ENCODE results near the gene IFNL2. TPM values are rescaled to one million over a fixed set of nuclear protein-coding genes. Genes with fewer than 3 reads are reported as not detected.

The IFNL2 gene
- total and polyA plus RNA-seq, 4 experiments from 2014 or later, result not detected

DNA sequence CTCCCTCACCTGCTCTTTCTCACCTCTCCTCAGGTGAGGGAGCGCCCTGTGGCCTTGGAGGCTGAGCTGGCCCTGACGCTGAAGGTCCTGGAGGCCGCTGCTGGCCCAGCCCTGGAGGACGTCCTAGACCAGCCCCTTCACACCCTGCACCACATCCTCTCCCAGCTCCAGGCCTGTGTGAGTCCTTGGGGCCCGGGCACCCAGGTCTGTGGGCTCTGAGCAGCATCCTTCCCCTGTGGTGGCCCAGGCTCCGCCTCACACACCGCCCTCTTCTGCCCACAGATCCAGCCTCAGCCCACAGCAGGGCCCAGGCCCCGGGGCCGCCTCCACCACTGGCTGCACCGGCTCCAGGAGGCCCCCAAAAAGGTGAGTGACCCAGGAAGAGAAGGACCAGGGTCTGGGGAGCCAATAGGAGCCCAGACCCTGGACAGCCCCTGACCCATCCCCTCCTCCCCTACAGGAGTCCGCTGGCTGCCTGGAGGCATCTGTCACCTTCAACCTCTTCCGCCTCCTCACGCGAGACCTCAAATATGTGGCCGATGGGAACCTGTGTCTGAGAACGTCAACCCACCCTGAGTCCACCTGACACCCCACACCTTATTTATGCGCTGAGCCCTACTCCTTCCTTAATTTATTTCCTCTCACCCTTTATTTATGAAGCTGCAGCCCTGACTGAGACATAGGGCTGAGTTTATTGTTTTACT is 29.9 kb downstream of the IFNL2 start:
- H3K36me3 ChIP-seq (ENCODE audit: insufficient read depth, low read length), result no peaks in the 10 kb centered on the region
- intact Hi-C loops (cut with micrococcal nuclease), result no loop called here
- no peaks in the 10 kb centered on the region for H3K27me3 ChIP-seq (ENCODE audit: insufficient read depth, low read length)
- Mint-ChIP-seq H3K36me3 (no peaks in the 10 kb centered on the region), H3K4me3 (peak overlapping the region; percentile 60 to 85 (median 80)), H3K4me1 (peaks cover 10 to 33% (median 20%) of the 10 kb centered on the region in 4 donors), H3K27ac (peak overlapping the region; percentile 54 to 91 (median 77)), H3K27me3 (no peaks in the 10 kb centered on the region), H3K9me3 (peaks cover 0 to 1% (median 0%) of the 10 kb centered on the region in 8 donors)
- H3K27ac ChIP-seq (ENCODE audit: low read depth, low read length), result no peak overlapping the region
- ChIA-PET CTCF (ENCODE audit: partially characterized antibody) (interaction anchor here (1.5 kb wide), 1 partner anchor 48 kb away, joined by 3 read pairs; no protein-coding TSS in a partner anchor), POLR2A (ENCODE audit: partially characterized antibody) (interaction anchor here (0.8 to 2.2 kb wide), 3 partner anchors 38 to 60 kb away, joined by 3 to 8 read pairs (median 3); partner anchors contain the start of genes GMFG and SAMD4B)
- DNase-seq, result peak; percentile 56 to 75 (median 70)
- peak overlapping the region in 1 of 2 donors; percentile 15 for H3K4me3 ChIP-seq (ENCODE audit: low read length in 2 of 2)
- no peaks in the 10 kb centered on the region for H3K9me3 ChIP-seq (ENCODE audit: control insufficient read depth in 1 of 2, low read length in 2 of 2)
- H3K4me1 ChIP-seq (ENCODE audit: insufficient read depth, low read length), result peaks cover 15% of the 10 kb centered on the region

DNA sequence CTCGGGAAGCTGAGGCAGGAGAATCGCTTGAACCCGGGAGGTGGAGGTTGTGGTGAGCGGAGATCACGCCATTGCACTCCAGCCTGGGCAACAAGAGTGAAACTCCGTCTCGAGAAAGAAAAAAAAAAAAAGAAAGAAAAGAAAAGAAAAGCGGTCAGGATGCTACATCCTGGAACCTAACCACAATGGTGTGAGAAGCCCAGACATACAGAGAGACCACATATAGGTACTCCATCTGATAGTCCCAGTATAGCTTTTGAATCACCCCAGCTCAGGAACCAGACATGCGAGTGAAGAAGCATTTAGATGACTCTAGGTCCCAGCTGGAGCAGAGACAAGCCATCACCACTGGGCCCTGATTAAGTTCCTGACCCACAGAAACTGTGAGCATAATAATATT is 31.2 kb downstream of the IFNL2 start:
- peak overlapping the region in 5 of 8 donors; percentile 22 to 72 (median 39) for H3K4me3 Mint-ChIP-seq
- Histone ChIP-seq H3K4me3 (ENCODE audit: low read length in 2 of 2) (no peak overlapping the region), H3K27ac (ENCODE audit: low read depth, low read length) (no peak overlapping the region), H3K27me3 (ENCODE audit: insufficient read depth, low read length) (no peaks in the 10 kb centered on the region), H3K9me3 (ENCODE audit: control insufficient read depth in 1 of 2, low read length in 2 of 2) (no peaks in the 10 kb centered on the region), H3K4me1 (ENCODE audit: insufficient read depth, low read length) (peaks cover 15% of the 10 kb centered on the region), H3K36me3 (ENCODE audit: insufficient read depth, low read length) (no peaks in the 10 kb centered on the region)
- H3K9me3 Mint-ChIP-seq, result peaks cover 0 to 1% (median 0%) of the 10 kb centered on the region in 8 donors
- H3K27me3 Mint-ChIP-seq, result no peaks in the 10 kb centered on the region
- H3K27ac Mint-ChIP-seq, result peak overlapping the region; percentile 42 to 82 (median 69)
- CTCF ChIA-PET (ENCODE audit: partially characterized antibody), result interaction anchor here (0.7 kb wide), 1 partner anchor 24 kb away, joined by 3 read pairs; no protein-coding TSS in a partner anchor
- peaks cover 10 to 33% (median 21%) of the 10 kb centered on the region in 4 donors for H3K4me1 Mint-ChIP-seq
- DNase-seq, result peak; percentile 17 to 70 (median 28)
- POLR2A ChIA-PET (ENCODE audit: partially characterized antibody), result interaction anchor here (1.4 to 2.2 kb wide), 2 partner anchors 37 to 42 kb away, joined by 3 to 8 read pairs; partner anchors contain the start of genes GMFG and SAMD4B
- intact Hi-C loops (cut with micrococcal nuclease), result no loop called here
- H3K36me3 Mint-ChIP-seq, result no peaks in the 10 kb centered on the region

- Mint-ChIP-seq H3K4me3 (peak overlapping the region in 2 of 8 donors; percentile 39 to 72), H3K9me3 (peaks cover 0 to 1% (median 0%) of the 10 kb centered on the region in 8 donors), H3K36me3 (no peaks in the 10 kb centered on the region), H3K27ac (peak overlapping the region in 5 of 7 donors; percentile 54 to 82 (median 69)), H3K4me1 (peaks cover 10 to 33% (median 21%) of the 10 kb centered on the region in 4 donors), H3K27me3 (no peaks in the 10 kb centered on the region)
- Histone ChIP-seq H3K4me3 (ENCODE audit: low read length in 2 of 2) (no peak overlapping the region), H3K27me3 (ENCODE audit: insufficient read depth, low read length) (no peaks in the 10 kb centered on the region), H3K4me1 (ENCODE audit: insufficient read depth, low read length) (peaks cover 15% of the 10 kb centered on the region), H3K27ac (ENCODE audit: low read depth, low read length) (no peak overlapping the region), H3K36me3 (ENCODE audit: insufficient read depth, low read length) (no peaks in the 10 kb centered on the region), H3K9me3 (ENCODE audit: control insufficient read depth in 1 of 2, low read length in 2 of 2) (no peaks in the 10 kb centered on the region)
- no peak for DNase-seq
- POLR2A ChIA-PET (ENCODE audit: partially characterized antibody), result no interaction called here
- CTCF ChIA-PET (ENCODE audit: partially characterized antibody), result interaction anchor here (0.6 kb wide), 1 partner anchor 45 kb away, joined by 3 read pairs; no protein-coding TSS in a partner anchor
- intact Hi-C loops (cut with micrococcal nuclease), result no loop called here
These were observed 31.6 kb downstream of the IFNL2 start for GRCh38 chr19:39299832-39300231.

- Histone ChIP-seq H3K4me1 (ENCODE audit: insufficient read depth, low read length) (peaks cover 15% of the 10 kb centered on the region), H3K27ac (ENCODE audit: low read depth, low read length) (no peak overlapping the region), H3K36me3 (ENCODE audit: insufficient read depth, low read length) (no peaks in the 10 kb centered on the region), H3K9me3 (ENCODE audit: control insufficient read depth in 1 of 2, low read length in 2 of 2) (no peaks in the 10 kb centered on the region), H3K27me3 (ENCODE audit: insufficient read depth, low read length) (no peaks in the 10 kb centered on the region), H3K4me3 (ENCODE audit: low read length in 2 of 2) (no peak overlapping the region)
- intact Hi-C loops (cut with micrococcal nuclease), result no loop called here
- Mint-ChIP-seq H3K9me3 (peaks cover 0 to 1% (median 0%) of the 10 kb centered on the region in 8 donors), H3K4me1 (peaks cover 10 to 33% (median 21%) of the 10 kb centered on the region in 4 donors), H3K36me3 (no peaks in the 10 kb centered on the region), H3K27ac (no peak overlapping the region), H3K4me3 (no peak overlapping the region), H3K27me3 (no peaks in the 10 kb centered on the region)
- CTCF ChIA-PET (ENCODE audit: partially characterized antibody), result interaction anchor here (1.0 kb wide), 1 partner anchor 26 kb away, joined by 3 read pairs; no protein-coding TSS in a partner anchor
- POLR2A ChIA-PET (ENCODE audit: partially characterized antibody), result no interaction called here
- DNase-seq, result no peak
These were observed 32.8 kb downstream of the IFNL2 start for GRCh38 chr19:39301021-39301420.

GRCh38 chr19:39301562-39301961 is 33.4 kb downstream of the IFNL2 start:
- ChIA-PET POLR2A (ENCODE audit: partially characterized antibody) (no interaction called here), CTCF (ENCODE audit: partially characterized antibody) (interaction anchor here (1.0 kb wide), 1 partner anchor 26 kb away, joined by 3 read pairs; no protein-coding TSS in a partner anchor)
- Mint-ChIP-seq H3K4me1 (peaks cover 10 to 32% (median 21%) of the 10 kb centered on the region in 4 donors), H3K27ac (no peak overlapping the region), H3K27me3 (no peaks in the 10 kb centered on the region), H3K4me3 (no peak overlapping the region), H3K36me3 (peaks cover 2 to 3% of the 10 kb centered on the region in 2 donors), H3K9me3 (peaks cover 0 to 1% (median 0%) of the 10 kb centered on the region in 8 donors)
- intact Hi-C loops (cut with micrococcal nuclease), result no loop called here
- no peaks in the 10 kb centered on the region for H3K36me3 ChIP-seq (ENCODE audit: insufficient read depth, low read length)
- H3K27ac ChIP-seq (ENCODE audit: low read depth, low read length), result no peak overlapping the region
- no peaks in the 10 kb centered on the region for H3K27me3 ChIP-seq (ENCODE audit: insufficient read depth, low read length)
- no peaks in the 10 kb centered on the region for H3K9me3 ChIP-seq (ENCODE audit: control insufficient read depth in 1 of 2, low read length in 2 of 2)
- DNase-seq, result no peak
- no peak overlapping the region for H3K4me3 ChIP-seq (ENCODE audit: low read length in 2 of 2)
- H3K4me1 ChIP-seq (ENCODE audit: insufficient read depth, low read length), result peaks cover 15% of the 10 kb centered on the region

DNA sequence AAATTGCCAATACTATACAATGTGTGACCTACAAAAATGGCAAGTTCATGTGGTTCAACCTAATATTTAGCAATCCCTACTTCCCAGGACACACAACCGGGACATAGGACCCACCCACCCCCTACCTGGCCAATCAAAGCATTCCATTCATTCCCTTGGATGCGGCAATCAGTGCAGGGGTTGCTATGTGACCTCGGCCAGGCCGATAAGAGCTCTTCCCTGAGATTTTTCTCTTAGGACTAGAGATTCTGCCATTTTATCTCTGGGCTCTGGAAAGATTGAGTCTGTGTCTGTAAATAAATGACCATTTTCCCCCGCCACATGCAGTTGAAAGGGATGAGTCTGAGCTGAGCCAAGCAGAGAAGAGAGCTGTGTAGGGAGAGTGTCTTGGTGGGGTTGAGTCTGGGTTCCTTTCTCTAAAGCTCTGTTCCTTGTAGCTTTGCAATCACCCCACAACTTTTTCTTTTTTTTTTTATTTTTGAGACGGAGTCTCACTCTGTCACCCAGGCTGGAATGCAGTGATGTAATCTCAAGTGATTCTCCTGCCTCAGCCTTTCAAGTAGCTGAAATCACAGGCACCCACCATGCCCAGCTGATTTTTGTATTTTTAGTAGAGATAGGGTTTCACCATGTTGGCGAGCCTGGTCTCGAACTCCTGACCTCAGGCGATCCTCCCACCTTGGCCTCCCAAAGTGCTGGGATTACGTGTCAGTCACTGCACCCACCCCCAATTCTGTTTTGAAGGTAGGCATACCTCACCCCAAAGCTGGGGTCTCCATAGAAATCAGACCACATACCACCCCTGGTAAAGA is 35.4 kb downstream of the IFNL2 start:
- no peak for DNase-seq
- peaks cover 2 to 14% (median 10%) of the 10 kb centered on the region in 4 donors for H3K4me1 Mint-ChIP-seq
- POLR2A ChIA-PET (ENCODE audit: partially characterized antibody), result no interaction called here
- Histone ChIP-seq H3K27ac (ENCODE audit: low read depth, low read length) (no peak overlapping the region), H3K27me3 (ENCODE audit: insufficient read depth, low read length) (no peaks in the 10 kb centered on the region), H3K9me3 (ENCODE audit: control insufficient read depth in 1 of 2, low read length in 2 of 2) (no peaks in the 10 kb centered on the region), H3K4me1 (ENCODE audit: insufficient read depth, low read length) (peaks cover 3% of the 10 kb centered on the region), H3K36me3 (ENCODE audit: insufficient read depth, low read length) (no peaks in the 10 kb centered on the region), H3K4me3 (ENCODE audit: low read length in 2 of 2) (no peak overlapping the region)
- H3K36me3 Mint-ChIP-seq, result peaks cover 5 to 9% of the 10 kb centered on the region in 2 donors
- no peak overlapping the region for H3K27ac Mint-ChIP-seq
- CTCF ChIA-PET (ENCODE audit: partially characterized antibody), result interaction anchor here (0.6 kb wide), 1 partner anchor 1159 kb away, joined by 3 read pairs; no protein-coding TSS in a partner anchor
- H3K9me3 Mint-ChIP-seq, result no peaks in the 10 kb centered on the region
- H3K27me3 Mint-ChIP-seq, result no peaks in the 10 kb centered on the region
- intact Hi-C loops (cut with micrococcal nuclease), result no loop called here
- no peak overlapping the region for H3K4me3 Mint-ChIP-seq

- H3K9me3 Mint-ChIP-seq, result no peaks in the 10 kb centered on the region
- no peaks in the 10 kb centered on the region for H3K27me3 Mint-ChIP-seq
- Histone ChIP-seq H3K4me1 (ENCODE audit: insufficient read depth, low read length) (no peaks in the 10 kb centered on the region), H3K4me3 (ENCODE audit: low read length in 2 of 2) (no peak overlapping the region), H3K36me3 (ENCODE audit: insufficient read depth, low read length) (no peaks in the 10 kb centered on the region), H3K27ac (ENCODE audit: low read depth, low read length) (no peak overlapping the region), H3K9me3 (ENCODE audit: control insufficient read depth in 1 of 2, low read length in 2 of 2) (no peaks in the 10 kb centered on the region), H3K27me3 (ENCODE audit: insufficient read depth, low read length) (no peaks in the 10 kb centered on the region)
- no peak for DNase-seq
- peaks cover 0 to 16% (median 7%) of the 10 kb centered on the region in 4 donors for H3K4me1 Mint-ChIP-seq
- intact Hi-C loops (cut with micrococcal nuclease), result no loop called here
- no peak overlapping the region for H3K4me3 Mint-ChIP-seq
- ChIA-PET CTCF (ENCODE audit: partially characterized antibody) (no interaction called here), POLR2A (ENCODE audit: partially characterized antibody) (no interaction called here)
- H3K36me3 Mint-ChIP-seq, result peaks cover 10 to 14% of the 10 kb centered on the region in 2 donors
- H3K27ac Mint-ChIP-seq, result peak overlapping the region in 1 of 7 donors; percentile 0
These were observed 36.0 kb downstream of the IFNL2 start for GRCh38 chr19:39304185-39304513.
